Caco-2 (cell line): ENCODE results near the gene JMJD8. TPM values are rescaled to one million over a fixed set of nuclear protein-coding genes. Genes with fewer than 3 reads are reported as not detected.
"Not testable (repeated sequence)": the region's sequence is repeated elsewhere in the genome, so short reads cannot be mapped to it uniquely, and the experiment has no call there.

Source experiments
- BruUV-seq: library from RNA; stranded (reverse); fragments of 400-500 nt; replicated peaks from 2 replicates; lab custom pipeline; 2021; lab: Mats Ljungman, UMichigan
- CTCF ChIA-PET: fragments of 300-600 bp; sonication (Branson Sonifier 250); formaldehyde crosslinking; loops from one replicate; lab custom pipeline; 2022; ENCODE audit warnings: antibody characterized with exemption; lab: Charles Lee
- POLR2A ChIA-PET: fragments of 300-600 bp; sonication (Branson Sonifier 250); formaldehyde crosslinking; loops from one replicate; lab custom pipeline; 2022; ENCODE audit warnings: antibody characterized with exemption; lab: Charles Lee
- DNase-seq, 2 experiments: peaks; one replicate each; pipeline versions ENCODE4 v3.0.0 to v3.0.0-alpha.2; 2020 to 2022
- H3K27me3 ChIP-seq: replicated peaks from 2 replicates; pipeline ENCODE4 v1.6.0; 2011; ENCODE audit warnings: low read length; ENCODE audit not compliant: control insufficient read depth, insufficient read depth
- H3K36me3 ChIP-seq: 2 replicates; pipeline ENCODE4 v1.5.1; 2011; ENCODE audit warnings: low read length; ENCODE audit not compliant: control insufficient read depth, insufficient read depth
- H3K4me1 ChIP-seq: fragments of 250-450 bp; sonication (Bioruptor Pico); 2 replicates; pipeline ENCODE4 v1.5.1; 2020; ENCODE audit warnings: mild to moderate bottlenecking
- H3K4me3 ChIP-seq: 2 replicates; pipeline ENCODE4 v1.5.1; 2011; ENCODE audit warnings: low read depth, mild to moderate bottlenecking, control low read depth, low read length
- H3K9me3 ChIP-seq: fragments of 250-450 bp; sonication (Bioruptor Pico); 2 replicates; pipeline ENCODE4 v1.5.1; 2020; ENCODE audit warnings: mild to moderate bottlenecking, moderate library complexity
- H3K27ac Mint-ChIP-seq: one replicate; pipeline ENCODE4 v1.8.0; 2022; ENCODE audit warnings: mixed read lengths; ENCODE audit not compliant: unreplicated experiment
- H3K27me3 Mint-ChIP-seq: one replicate; pipeline ENCODE4 v1.8.0; 2022; ENCODE audit warnings: mixed read lengths; ENCODE audit not compliant: insufficient read depth, unreplicated experiment
- H3K36me3 Mint-ChIP-seq: one replicate; pipeline ENCODE4 v1.8.0; 2022; ENCODE audit warnings: mild to moderate bottlenecking, mixed read lengths; ENCODE audit not compliant: insufficient read depth, unreplicated experiment
- H3K4me1 Mint-ChIP-seq: one replicate; pipeline ENCODE4 v1.8.0; 2022; ENCODE audit warnings: low read depth, mixed read lengths; ENCODE audit not compliant: unreplicated experiment
- H3K4me3 Mint-ChIP-seq: one replicate; pipeline ENCODE4 v1.8.0; 2022; ENCODE audit warnings: mild to moderate bottlenecking, moderate library complexity, mixed read lengths; ENCODE audit not compliant: unreplicated experiment
- H3K9me3 Mint-ChIP-seq: one replicate; pipeline ENCODE4 v1.8.0; 2022; ENCODE audit warnings: mixed read lengths; ENCODE audit not compliant: unreplicated experiment
- intact Hi-C: fragments of 100-400 bp; cut with micrococcal nuclease; formaldehyde crosslinking; loops from one replicate; pipeline ENCODE4 v1.10.0; 2022; ENCODE audit not compliant: unreplicated experiment
- total RNA-seq: library from RNA; stranded (reverse); gene quantifications from 2 replicates; pipeline ENCODE4 v1.2.3, GENCODE V29; 2022
- TF ChIP-seq, protein P1 (sequence below), 2 experiments: fragments of 200-600 bp in 1 of 2; IDR thresholded peaks; 1 replicate in 1 of 2; 2 replicates in 1 of 2; pipeline versions ENCODE4 v1.5.1 to v1.8.0; 2011 to 2022; ENCODE audit warnings: antibody characterized with exemption in 1 of 2, control low read depth in 1 of 2, inconsistent platforms in 1 of 2, low read depth in 1 of 2, low read length in 1 of 2, mild to moderate bottlenecking in 1 of 2, moderate library complexity in 1 of 2; ENCODE audit not compliant: insufficient read depth in 1 of 2, severe bottlenecking in 1 of 2, unreplicated experiment in 1 of 2

Gene JMJD8
- total RNA-seq, 1 experiment from 2014 or later: 52.4 TPM

DNA sequence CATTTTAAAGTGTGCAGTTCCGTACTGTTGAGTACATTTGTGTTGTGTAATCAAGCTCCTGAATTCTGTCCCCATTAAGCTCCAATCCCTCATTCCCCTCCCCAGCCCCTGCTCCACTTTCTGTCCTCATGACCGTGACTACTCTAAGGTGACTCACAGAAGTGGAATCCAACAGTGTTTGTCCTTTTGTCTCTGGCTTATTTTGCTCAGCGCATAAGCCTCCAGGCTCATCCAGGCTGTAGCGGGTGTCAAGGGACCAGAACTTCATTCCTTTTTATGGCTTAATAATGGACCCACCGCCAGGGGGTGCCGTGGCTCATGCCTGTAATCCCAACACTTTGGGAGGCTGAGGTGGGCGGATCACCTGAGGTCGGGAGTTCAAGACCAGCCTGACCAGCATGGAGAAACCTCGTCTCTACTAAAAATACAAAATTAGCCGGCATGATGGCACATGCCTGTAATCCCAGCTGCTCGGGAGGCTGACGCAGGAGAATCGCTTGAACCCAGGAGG lies 28.7 kb upstream of the JMJD8 start:
- H3K4me3 Mint-ChIP-seq: peak overlapping the region; percentile 21
- ChIA-PET CTCF (interaction anchor here (0.6 to 1.6 kb wide), 4 partner anchors 9 to 91 kb away, joined by 3 to 13 read pairs (median 8); partner anchors contain the start of gene ANTKMT), POLR2A (interaction anchor here (0.6 to 1.7 kb wide), 4 partner anchors 8 to 343 kb away, joined by 3 to 6 read pairs (median 3); partner anchors contain the start of genes ANTKMT, CHTF18 and RPUSD1)
- not testable (repeated sequence) for H3K27me3 ChIP-seq, H3K9me3 ChIP-seq, BruUV-seq, H3K4me1 Mint-ChIP-seq, H3K4me3 ChIP-seq, H3K27me3 Mint-ChIP-seq, H3K9me3 Mint-ChIP-seq, H3K36me3 ChIP-seq
- H3K27ac Mint-ChIP-seq: peak overlapping the region; percentile 77
- H3K4me1 ChIP-seq: peaks cover 22% of the 10 kb centered on the region
- H3K36me3 Mint-ChIP-seq: peaks cover 17% of the 10 kb centered on the region
- intact Hi-C loops: loop anchor here (10.0 kb wide), 1 partner anchor 72 kb away; the partner anchor contains the start of genes CHTF18 and RPUSD1
- peak; percentile 87 to 88 for DNase-seq
- TF ChIP-seq, protein P1, sequence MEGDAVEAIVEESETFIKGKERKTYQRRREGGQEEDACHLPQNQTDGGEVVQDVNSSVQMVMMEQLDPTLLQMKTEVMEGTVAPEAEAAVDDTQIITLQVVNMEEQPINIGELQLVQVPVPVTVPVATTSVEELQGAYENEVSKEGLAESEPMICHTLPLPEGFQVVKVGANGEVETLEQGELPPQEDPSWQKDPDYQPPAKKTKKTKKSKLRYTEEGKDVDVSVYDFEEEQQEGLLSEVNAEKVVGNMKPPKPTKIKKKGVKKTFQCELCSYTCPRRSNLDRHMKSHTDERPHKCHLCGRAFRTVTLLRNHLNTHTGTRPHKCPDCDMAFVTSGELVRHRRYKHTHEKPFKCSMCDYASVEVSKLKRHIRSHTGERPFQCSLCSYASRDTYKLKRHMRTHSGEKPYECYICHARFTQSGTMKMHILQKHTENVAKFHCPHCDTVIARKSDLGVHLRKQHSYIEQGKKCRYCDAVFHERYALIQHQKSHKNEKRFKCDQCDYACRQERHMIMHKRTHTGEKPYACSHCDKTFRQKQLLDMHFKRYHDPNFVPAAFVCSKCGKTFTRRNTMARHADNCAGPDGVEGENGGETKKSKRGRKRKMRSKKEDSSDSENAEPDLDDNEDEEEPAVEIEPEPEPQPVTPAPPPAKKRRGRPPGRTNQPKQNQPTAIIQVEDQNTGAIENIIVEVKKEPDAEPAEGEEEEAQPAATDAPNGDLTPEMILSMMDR (IDR thresholded peaks at IDR 0.05; ENCODE audit: insufficient read depth in 1 of 2, low read depth in 1 of 2, low read length in 1 of 2, severe bottlenecking in 1 of 2, unreplicated experiment in 1 of 2): peak; percentile 20 to 45

DNA sequence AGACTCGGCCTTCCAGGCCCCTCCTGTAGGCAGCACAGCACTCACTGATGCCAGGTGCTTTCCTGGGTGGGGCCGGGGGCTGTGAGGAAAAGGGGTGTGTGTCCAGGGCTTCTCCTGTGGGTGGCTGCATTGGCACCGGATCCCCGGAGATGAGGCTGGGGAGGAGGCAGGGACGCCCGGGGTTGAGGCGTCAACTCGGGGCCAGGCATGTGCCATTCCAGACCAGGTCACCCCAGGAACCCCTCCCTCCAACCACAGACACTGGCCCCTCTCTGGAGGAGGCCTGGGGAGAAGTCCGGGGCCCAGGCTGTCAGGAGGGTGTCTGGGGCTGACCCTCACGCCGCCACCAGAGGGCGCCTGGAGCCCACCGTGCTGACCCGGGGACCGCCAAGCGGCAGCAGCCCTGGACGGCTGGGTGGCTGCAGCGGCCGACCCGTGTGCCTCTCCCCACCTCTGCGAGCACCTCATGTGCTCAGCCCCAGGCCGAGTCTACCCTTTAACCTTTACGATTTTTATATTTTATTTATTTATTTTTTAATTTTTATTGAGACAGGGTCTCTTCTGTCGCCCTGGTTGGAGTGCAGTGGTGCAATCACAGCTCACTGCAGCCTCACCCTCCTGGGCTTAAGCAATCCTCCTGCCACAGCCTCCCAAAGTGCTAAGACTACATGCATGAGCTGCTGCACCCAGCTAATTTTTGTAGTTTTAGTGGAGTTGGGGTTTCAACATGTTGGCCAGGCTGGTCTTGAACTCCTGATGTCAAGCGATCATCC lies 27.6 kb upstream of the JMJD8 start:
- CTCF ChIA-PET: interaction anchor here (0.6 to 1.6 kb wide), 6 partner anchors 10 to 359 kb away, joined by 3 to 13 read pairs (median 5); partner anchors contain the start of genes ANTKMT and AXIN1
- H3K36me3 ChIP-seq: no peaks in the 10 kb centered on the region
- H3K4me3 Mint-ChIP-seq: no peak overlapping the region
- no peak overlapping the region for H3K4me3 ChIP-seq
- H3K9me3 ChIP-seq: no peaks in the 10 kb centered on the region
- DNase-seq: peak; percentile 75 to 88
- POLR2A ChIA-PET: interaction anchor here (0.6 to 1.7 kb wide), 5 partner anchors 9 to 344 kb away, joined by 3 to 6 read pairs (median 3); partner anchors contain the start of genes ANTKMT, CHTF18 and RPUSD1
- no peaks in the 10 kb centered on the region for H3K27me3 ChIP-seq
- intact Hi-C loops: loop anchor here (10.0 kb wide), 1 partner anchor 73 kb away; the partner anchor contains the start of genes CHTF18 and RPUSD1
- peaks cover 17% of the 10 kb centered on the region for H3K36me3 Mint-ChIP-seq
- TF ChIP-seq, protein P1 (IDR thresholded peaks at IDR 0.05; ENCODE audit: insufficient read depth in 1 of 2, low read depth in 1 of 2, low read length in 1 of 2, severe bottlenecking in 1 of 2, unreplicated experiment in 1 of 2): peak; percentile 84 to 89
- no peak overlapping the region for H3K27ac Mint-ChIP-seq
- no TSS peak for BruUV-seq
- H3K4me1 ChIP-seq: peaks cover 22% of the 10 kb centered on the region
- H3K27me3 Mint-ChIP-seq: peaks cover 5% of the 10 kb centered on the region
- H3K9me3 Mint-ChIP-seq: no peaks in the 10 kb centered on the region
- peaks cover 7% of the 10 kb centered on the region for H3K4me1 Mint-ChIP-seq

DNA sequence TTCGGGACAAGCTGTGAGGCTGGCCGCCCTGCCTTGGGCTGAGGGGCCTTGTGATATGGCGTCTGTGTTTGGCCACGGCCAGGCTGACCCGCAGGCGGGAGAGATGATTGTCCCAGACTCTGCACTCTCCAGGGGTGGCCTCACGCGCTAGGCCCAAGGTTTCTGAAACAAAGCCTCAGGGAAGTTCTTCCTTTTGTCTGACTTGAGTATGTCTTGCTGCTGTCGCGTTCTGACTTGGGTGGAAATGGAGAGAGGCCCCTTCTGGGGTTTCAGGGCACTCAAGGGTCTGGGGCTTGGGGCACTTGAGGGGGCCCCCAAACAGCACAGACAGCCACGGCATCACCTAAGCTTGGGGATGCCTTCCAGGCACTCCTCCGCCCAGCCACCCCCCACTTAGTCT lies 26.9 kb upstream of the JMJD8 start:
- Histone ChIP-seq H3K4me1 (peaks cover 18% of the 10 kb centered on the region), H3K4me3 (no peak overlapping the region), H3K9me3 (no peaks in the 10 kb centered on the region), H3K36me3 (no peaks in the 10 kb centered on the region), H3K27me3 (no peaks in the 10 kb centered on the region)
- Mint-ChIP-seq H3K27me3 (peaks cover 5% of the 10 kb centered on the region), H3K9me3 (no peaks in the 10 kb centered on the region), H3K27ac (no peak overlapping the region), H3K4me1 (peaks cover 7% of the 10 kb centered on the region), H3K36me3 (peaks cover 13% of the 10 kb centered on the region), H3K4me3 (no peak overlapping the region)
- DNase-seq: no peak
- no TSS peak for BruUV-seq
- CTCF ChIA-PET: interaction anchor here (1.0 to 1.1 kb wide), 2 partner anchors 9 to 21 kb away, joined by 3 read pairs; no protein-coding TSS in a partner anchor
- intact Hi-C loops: loop anchor here (10.0 kb wide), 1 partner anchor 74 kb away; the partner anchor contains the start of genes CHTF18 and RPUSD1
- POLR2A ChIA-PET: interaction anchor here (0.6 kb wide), 1 partner anchor 61 kb away, joined by 5 read pairs; no protein-coding TSS in a partner anchor
- TF ChIP-seq, protein P1 (IDR thresholded peaks at IDR 0.05; ENCODE audit: insufficient read depth in 1 of 2, low read depth in 1 of 2, low read length in 1 of 2, severe bottlenecking in 1 of 2, unreplicated experiment in 1 of 2): no peak
